Measurements from ENCODE around the gene KHNYN. TPM values are rescaled to one million over a fixed set of nuclear protein-coding genes. Genes with fewer than 3 reads are reported as not detected.
A peak's percentile ranks its signal among the peaks of the same experiment; 100 is the strongest.

KHNYN gene
- polyA plus RNA-seq, 1 donor from 2014 or later: 0.53 TPM

- Histone ChIP-seq H3K4me3 (ENCODE audit: low read length) (peak overlapping the region; percentile 82), H3K9me2 (ENCODE audit: insufficient read depth, low read length) (no peaks in the 10 kb centered on the region), H3F3A (ENCODE audit: insufficient read depth, low read length, poor library complexity, severe bottlenecking) (no peaks in the 10 kb centered on the region), H3K9me3 (ENCODE audit: low read length) (no peaks in the 10 kb centered on the region), H3K36me3 (ENCODE audit: insufficient read depth, low read length) (no peaks in the 10 kb centered on the region), H3K27me3 (ENCODE audit: insufficient read depth, low read depth, low read length) (peaks cover 3% of the 10 kb centered on the region), H3K79me2 (replicated peaks; ENCODE audit: insufficient read depth, low read length) (peaks cover 11% of the 10 kb centered on the region), H3K27ac (ENCODE audit: low read length) (no peak overlapping the region), H3K9ac (ENCODE audit: low read length) (no peak overlapping the region), H4K20me1 (ENCODE audit: insufficient read depth) (no peaks in the 10 kb centered on the region), H2AFZ (ENCODE audit: low read depth, low read length) (no peak overlapping the region), H3K4me2 (ENCODE audit: low read length) (no peak overlapping the region)
- TF ChIP-seq CTCF (IDR thresholded peaks at IDR 0.05; ENCODE audit: poor library complexity, severe bottlenecking) (no peak), POLR2AphosphoS5 (IDR thresholded peaks at IDR 0.05) (no peak), MXI1 (conservative IDR thresholded peaks at IDR 0.05; ENCODE audit: poor library complexity, severe bottlenecking) (no peak), RAD21 (conservative IDR thresholded peaks at IDR 0.05) (no peak), EP300 (conservative IDR thresholded peaks at IDR 0.05; ENCODE audit: poor library complexity, severe bottlenecking) (no peak), SMC3 (conservative IDR thresholded peaks at IDR 0.05; ENCODE audit: poor library complexity) (no peak), REST (IDR thresholded peaks at IDR 0.05; ENCODE audit: borderline replicate concordance) (no peak), TAF1 (IDR thresholded peaks at IDR 0.05; ENCODE audit: low read depth) (no peak)
Measured at GRCh38 chr14:24398293-24398652, 31.5 kb upstream of the KHNYN start.

DNA sequence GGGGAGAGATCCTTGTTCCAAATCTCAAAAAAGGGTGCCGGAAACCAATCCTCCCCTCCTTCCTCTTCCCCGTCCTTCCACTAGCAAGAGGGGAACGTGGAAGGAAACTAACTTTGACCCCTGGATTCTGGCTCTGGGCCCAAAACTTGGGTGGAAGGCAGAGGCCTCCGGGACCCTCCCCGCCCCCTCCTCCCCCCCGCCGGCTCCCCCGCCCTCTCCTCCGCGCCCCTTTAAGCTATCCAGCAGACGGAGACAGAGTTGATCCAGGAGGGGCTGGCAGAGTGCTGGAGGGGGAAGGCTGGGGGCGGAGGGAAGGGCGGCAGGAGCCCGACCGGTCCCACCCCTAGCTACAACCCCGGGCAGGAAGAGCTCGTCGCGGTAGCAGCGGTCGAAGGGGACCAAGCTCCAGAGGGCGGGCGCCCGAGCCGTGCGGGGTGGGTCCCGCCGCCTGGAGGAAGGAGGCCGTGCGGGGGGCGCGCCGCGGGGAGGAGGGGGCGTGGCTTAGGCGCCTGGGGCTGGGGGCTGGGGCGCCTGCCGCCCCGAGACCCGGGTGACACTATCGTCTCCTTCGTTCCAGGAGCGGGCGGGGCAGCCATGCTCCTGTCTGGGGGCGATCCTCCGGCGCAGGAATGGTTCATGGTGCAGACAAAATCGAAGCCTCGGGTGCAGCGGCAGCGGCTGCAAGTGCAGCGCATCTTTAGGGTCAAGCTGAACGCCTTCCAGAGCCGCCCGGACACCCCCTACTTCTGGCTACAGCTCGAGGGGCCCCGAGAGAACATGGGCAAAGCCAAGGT, 30.9 kb upstream of the KHNYN start, which contains the start of gene NYNRIN:
NYNRIN (plus strand) TSS at position 351 of the 794 bp plus-strand sequence; CDS start at position 595, 244 bp downstream.
- Histone ChIP-seq H3K27ac (ENCODE audit: low read length) (no peak within 1 kb of the TSS), H3K79me2 (replicated peaks; ENCODE audit: insufficient read depth, low read length) (peaks cover 11% of the 10 kb centered on the region), H3F3A (ENCODE audit: insufficient read depth, low read length, poor library complexity, severe bottlenecking) (no peaks in the 10 kb centered on the region), H3K4me3 (ENCODE audit: low read length) (peak within 1 kb of the TSS; percentile 82), H4K20me1 (ENCODE audit: insufficient read depth) (no peaks in the 10 kb centered on the region), H3K9ac (ENCODE audit: low read length) (peak within 1 kb of the TSS; percentile 76), H3K4me2 (ENCODE audit: low read length) (peak within 1 kb of the TSS; percentile 92), H3K36me3 (ENCODE audit: insufficient read depth, low read length) (no peaks in the 10 kb centered on the region), H3K9me3 (ENCODE audit: low read length) (no peaks in the 10 kb centered on the region), H3K9me2 (ENCODE audit: insufficient read depth, low read length) (no peaks in the 10 kb centered on the region), H3K27me3 (ENCODE audit: insufficient read depth, low read depth, low read length) (peaks cover 3% of the 10 kb centered on the region), H2AFZ (ENCODE audit: low read depth, low read length) (peak within 1 kb of the TSS; percentile 91)
- TF ChIP-seq SMC3 (conservative IDR thresholded peaks at IDR 0.05; ENCODE audit: poor library complexity) (no peak), REST (IDR thresholded peaks at IDR 0.05; ENCODE audit: borderline replicate concordance) (no peak), MXI1 (conservative IDR thresholded peaks at IDR 0.05; ENCODE audit: poor library complexity, severe bottlenecking) (peak; percentile 18), CTCF (IDR thresholded peaks at IDR 0.05; ENCODE audit: poor library complexity, severe bottlenecking) (no peak), RAD21 (conservative IDR thresholded peaks at IDR 0.05) (no peak), POLR2AphosphoS5 (IDR thresholded peaks at IDR 0.05) (peak; percentile 25), EP300 (conservative IDR thresholded peaks at IDR 0.05; ENCODE audit: poor library complexity, severe bottlenecking) (no peak), TAF1 (IDR thresholded peaks at IDR 0.05; ENCODE audit: low read depth) (peak; percentile 64), EZH2 (IDR thresholded peaks at IDR 0.05; ENCODE audit: borderline replicate concordance, insufficient read depth, low read length, poor library complexity, severe bottlenecking) (no peak)

All from neural cell (in vitro differentiated cells).